Progenitor cell of endocrine pancreas (in vitro differentiated cells): Measurements from ENCODE around the gene LAMTOR1. TPM values are rescaled to one million over a fixed set of nuclear protein-coding genes. Genes with fewer than 3 reads are reported as not detected.
A peak's percentile ranks its signal among the peaks of the same experiment; 100 is the strongest.

ENCODE experiments used
- DNase-seq: peaks from one replicate; pipeline ENCODE4 v3.0.0; 2021; ENCODE audit warnings: low spot score; ENCODE audit not compliant: unreplicated experiment
- H3K27ac Mint-ChIP-seq: 2 replicates; pipeline ENCODE4 v1.8.0; 2021; ENCODE audit warnings: mild to moderate bottlenecking, moderate library complexity, mixed read lengths
- H3K27me3 Mint-ChIP-seq: 2 replicates; pipeline ENCODE4 v1.8.0; 2021; ENCODE audit warnings: mixed read lengths
- H3K36me3 Mint-ChIP-seq: 2 replicates; pipeline ENCODE4 v1.8.0; 2022; ENCODE audit warnings: mixed read lengths; ENCODE audit not compliant: insufficient read depth
- H3K4me1 Mint-ChIP-seq: 2 replicates; pipeline ENCODE4 v1.8.0; 2021; ENCODE audit warnings: low read depth, mixed read lengths
- H3K4me3 Mint-ChIP-seq: 2 replicates; pipeline ENCODE4 v1.8.0; 2021; ENCODE audit warnings: low read depth, mild to moderate bottlenecking, moderate library complexity, mixed read lengths
- H3K9me3 Mint-ChIP-seq: 2 replicates; pipeline ENCODE4 v1.8.0; 2021; ENCODE audit warnings: low read depth, mixed read lengths
- CTCF ChIP-seq: fragments of 200-600 bp; sonication (generic); IDR thresholded peaks from one replicate; pipeline ENCODE4 v1.5.0; 2021; ENCODE audit warnings: antibody characterized with exemption, mild to moderate bottlenecking; ENCODE audit not compliant: unreplicated experiment
- total RNA-seq: library from RNA; stranded (reverse); gene quantifications from 2 replicates; pipeline ENCODE4 v1.2.1, GENCODE V29; 2021

Gene LAMTOR1
- total RNA-seq, 1 donor from 2014 or later, result 84.9 TPM

DNA sequence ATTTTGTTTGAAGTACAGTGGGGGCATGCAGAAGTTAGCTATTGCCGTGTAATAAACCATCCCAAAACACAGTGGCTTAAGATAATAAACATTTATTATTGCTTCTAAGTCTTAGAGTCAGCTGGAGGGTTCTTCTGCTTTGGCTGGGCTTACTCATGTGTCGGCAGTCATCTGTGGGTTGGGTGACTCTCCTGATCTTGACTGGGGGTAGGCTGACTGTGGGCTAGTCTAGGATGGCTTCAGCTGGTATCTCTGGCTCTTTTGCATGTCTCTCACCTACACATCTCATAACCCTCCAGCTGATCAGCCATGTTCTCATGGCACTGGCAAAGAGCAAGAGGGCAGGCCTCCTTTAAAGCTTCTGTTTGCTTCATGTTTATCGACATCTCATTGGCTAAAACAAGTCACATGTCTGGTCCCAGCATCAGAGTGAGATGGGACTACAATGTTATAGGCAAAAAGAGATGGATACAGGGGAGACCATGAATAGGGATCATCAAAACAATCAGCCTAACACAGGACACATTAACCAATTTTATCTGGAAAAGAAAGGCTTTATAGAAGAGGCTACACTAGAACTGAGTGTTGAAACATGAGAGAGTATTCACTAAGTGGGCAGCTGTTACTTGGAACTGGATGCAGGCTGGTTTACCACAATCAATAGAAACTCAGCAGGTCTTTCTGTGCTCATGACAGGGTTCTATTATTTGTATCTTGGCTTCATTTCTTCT lies 17.3 kb downstream of the LAMTOR1 start:
- no peak overlapping the region for H3K4me3 Mint-ChIP-seq
- no peaks in the 10 kb centered on the region for H3K27me3 Mint-ChIP-seq
- no peak for DNase-seq
- no peak for TF ChIP-seq CTCF
- H3K27ac Mint-ChIP-seq, result no peak overlapping the region
- peaks cover 2% of the 10 kb centered on the region for H3K4me1 Mint-ChIP-seq
- no peaks in the 10 kb centered on the region for H3K36me3 Mint-ChIP-seq
- no peaks in the 10 kb centered on the region for H3K9me3 Mint-ChIP-seq

DNA sequence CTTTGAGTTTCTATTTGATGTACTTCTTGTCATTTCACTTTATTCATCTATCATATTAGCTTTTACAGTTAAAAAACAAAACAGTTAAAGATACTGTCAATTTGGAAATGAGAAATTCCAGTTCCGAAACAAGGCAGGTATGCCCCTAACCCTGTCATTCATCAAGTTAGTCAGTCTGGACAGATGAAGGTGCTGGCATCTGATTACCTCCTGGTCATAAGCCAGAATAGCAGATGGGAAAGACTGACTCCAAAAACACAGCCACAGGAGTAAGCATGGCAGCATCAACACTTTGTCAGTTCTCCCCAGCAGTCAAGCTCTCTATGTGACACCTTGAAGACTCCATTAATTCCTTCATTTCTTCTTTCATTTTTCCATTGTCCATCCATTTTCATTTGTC lies 18.1 kb downstream of the LAMTOR1 start:
- TF ChIP-seq CTCF, result no peak
- H3K9me3 Mint-ChIP-seq, result no peaks in the 10 kb centered on the region
- no peaks in the 10 kb centered on the region for H3K36me3 Mint-ChIP-seq
- no peak overlapping the region for H3K27ac Mint-ChIP-seq
- no peak overlapping the region for H3K4me3 Mint-ChIP-seq
- peaks cover 4% of the 10 kb centered on the region for H3K4me1 Mint-ChIP-seq
- no peak for DNase-seq
- H3K27me3 Mint-ChIP-seq, result no peaks in the 10 kb centered on the region

- no peak for DNase-seq
- H3K27me3 Mint-ChIP-seq, result no peaks in the 10 kb centered on the region
- TF ChIP-seq CTCF, result no peak
- H3K9me3 Mint-ChIP-seq, result no peaks in the 10 kb centered on the region
- no peak overlapping the region for H3K4me3 Mint-ChIP-seq
- H3K27ac Mint-ChIP-seq, result no peak overlapping the region
- no peaks in the 10 kb centered on the region for H3K36me3 Mint-ChIP-seq
- peaks cover 7% of the 10 kb centered on the region for H3K4me1 Mint-ChIP-seq
Observed at GRCh38 chr11:72084076-72084475, 19.0 kb downstream of the LAMTOR1 start.

- Mint-ChIP-seq H3K27ac (no peak overlapping the region), H3K36me3 (no peaks in the 10 kb centered on the region), H3K4me3 (no peak overlapping the region), H3K9me3 (no peaks in the 10 kb centered on the region), H3K27me3 (no peaks in the 10 kb centered on the region), H3K4me1 (peaks cover 14% of the 10 kb centered on the region)
- no peak for DNase-seq
- TF ChIP-seq CTCF, result no peak
Observed at GRCh38 chr11:72083414-72083813, 19.7 kb downstream of the LAMTOR1 start.

DNA sequence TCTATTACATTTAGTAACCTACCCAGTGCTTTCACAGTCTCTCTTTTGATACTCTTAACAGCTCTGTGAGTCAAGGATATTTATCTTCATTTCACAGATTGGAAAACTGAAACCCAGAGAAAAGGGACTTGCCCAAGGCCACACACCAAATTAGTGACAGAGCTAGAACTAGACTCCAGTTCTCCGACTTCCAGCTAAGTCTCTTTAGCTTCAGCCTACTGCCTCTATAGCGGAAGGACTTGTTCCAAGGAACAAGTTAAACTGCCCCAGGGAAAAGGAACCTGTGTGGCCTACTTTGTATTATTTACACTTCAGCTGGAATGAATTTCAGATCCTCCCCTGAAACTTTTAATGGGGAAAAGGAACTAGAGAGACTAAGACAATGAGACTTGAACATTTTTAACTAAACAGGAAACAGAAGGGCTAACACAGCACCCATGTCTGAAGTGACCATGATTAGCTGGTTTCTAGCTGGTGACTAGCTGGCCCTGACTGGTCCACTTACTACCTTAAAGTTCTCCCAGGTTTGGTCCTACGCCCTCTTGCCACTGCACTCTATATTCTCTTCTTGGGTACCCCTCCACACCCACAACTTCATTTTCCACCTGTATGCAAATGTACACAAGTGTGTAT lies 21.2 kb downstream of the LAMTOR1 start:
- no peak for TF ChIP-seq CTCF
- Mint-ChIP-seq H3K4me3 (peak overlapping the region; percentile 93), H3K4me1 (peaks cover 15% of the 10 kb centered on the region), H3K27me3 (no peaks in the 10 kb centered on the region), H3K27ac (peak overlapping the region; percentile 99), H3K36me3 (no peaks in the 10 kb centered on the region), H3K9me3 (no peaks in the 10 kb centered on the region)
- DNase-seq, result no peak
